ENCODE data around the gene RBP3.

DNA sequence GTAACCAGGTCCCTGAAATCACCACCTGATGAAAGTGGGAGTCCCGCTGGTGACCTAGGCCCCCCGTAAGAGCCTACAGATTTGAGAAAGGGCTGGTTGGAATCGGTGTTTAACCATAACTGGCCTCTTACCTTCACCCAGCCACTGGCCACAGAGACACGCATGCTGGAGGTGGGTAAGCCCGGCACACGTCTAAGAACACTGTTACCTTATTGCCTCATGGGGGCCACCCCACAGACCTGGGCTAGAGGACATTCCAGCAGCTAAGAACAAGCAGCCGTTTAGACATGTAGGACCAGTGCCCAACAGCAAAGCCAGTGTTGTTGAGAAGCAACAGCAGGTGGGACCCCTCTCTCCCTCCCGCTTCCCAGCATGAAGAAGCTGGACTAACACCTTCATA is 28.4 kb upstream of the RBP3 start:
- no peak for TF ChIP-seq EZH2 (IDR thresholded peaks at IDR 0.05)
- no peak for TF ChIP-seq POLR2AphosphoS5 (IDR thresholded peaks at IDR 0.05; ENCODE audit: borderline replicate concordance, low read depth, low read length)
- no peak for TF ChIP-seq FOXP2 (optimal IDR thresholded peaks at IDR 0.05; ENCODE audit: control extremely low read depth, extremely low read length, insufficient read depth)

Data from SK-N-MC (cell line).